GDM1 (cell line): ENCODE measurements around the gene TKT.
"Not testable (repeated sequence)": the region's sequence is repeated elsewhere in the genome, so short reads cannot be mapped to it uniquely, and the experiment has no call there.

Experiments used
- DNase-seq: peaks from one replicate; lab custom pipeline; 2025; lab: John Stamatoyannopoulos, UW

TKT gene

DNA sequence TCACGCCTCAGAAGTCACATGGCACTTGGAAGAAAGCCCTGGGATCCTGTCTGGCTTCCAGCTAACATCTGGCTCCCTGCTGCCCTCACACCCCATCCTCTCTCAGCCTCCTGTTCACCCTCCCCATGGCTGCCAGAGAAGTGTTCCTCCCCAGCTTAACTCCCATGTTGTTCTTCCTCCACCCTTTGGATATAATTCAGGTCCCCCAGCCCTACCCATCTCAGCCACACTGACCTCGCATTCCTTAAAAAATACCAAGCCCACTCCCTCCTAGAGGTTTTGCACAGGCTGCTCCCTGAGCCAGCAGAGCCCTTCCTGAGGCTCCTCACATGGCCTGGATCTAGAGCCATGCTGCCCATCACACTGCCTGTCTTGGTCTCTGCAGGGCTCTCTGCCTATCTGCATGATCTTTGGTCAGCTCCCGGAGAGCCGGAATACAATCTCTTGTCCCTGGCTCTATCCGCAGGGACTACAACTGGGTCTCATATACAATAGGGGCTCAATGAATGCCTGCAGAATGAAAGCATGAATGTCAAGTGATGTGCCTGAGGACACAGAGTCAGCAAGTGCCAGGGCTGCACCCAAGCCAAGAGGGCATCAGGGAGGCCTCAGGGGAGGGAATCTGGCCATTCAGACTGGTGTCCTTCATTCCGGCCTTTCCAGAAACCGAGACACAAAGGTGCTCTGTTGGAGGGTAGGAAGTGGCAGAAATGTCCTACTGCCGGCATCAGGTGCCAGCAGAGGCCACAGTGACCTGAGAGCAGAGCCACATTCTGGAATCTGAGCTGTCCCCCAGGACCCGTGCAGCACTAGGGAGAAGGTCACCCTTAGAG lies 3.8 kb upstream of the TKT start:
- DNase-seq, result no peak

DNA sequence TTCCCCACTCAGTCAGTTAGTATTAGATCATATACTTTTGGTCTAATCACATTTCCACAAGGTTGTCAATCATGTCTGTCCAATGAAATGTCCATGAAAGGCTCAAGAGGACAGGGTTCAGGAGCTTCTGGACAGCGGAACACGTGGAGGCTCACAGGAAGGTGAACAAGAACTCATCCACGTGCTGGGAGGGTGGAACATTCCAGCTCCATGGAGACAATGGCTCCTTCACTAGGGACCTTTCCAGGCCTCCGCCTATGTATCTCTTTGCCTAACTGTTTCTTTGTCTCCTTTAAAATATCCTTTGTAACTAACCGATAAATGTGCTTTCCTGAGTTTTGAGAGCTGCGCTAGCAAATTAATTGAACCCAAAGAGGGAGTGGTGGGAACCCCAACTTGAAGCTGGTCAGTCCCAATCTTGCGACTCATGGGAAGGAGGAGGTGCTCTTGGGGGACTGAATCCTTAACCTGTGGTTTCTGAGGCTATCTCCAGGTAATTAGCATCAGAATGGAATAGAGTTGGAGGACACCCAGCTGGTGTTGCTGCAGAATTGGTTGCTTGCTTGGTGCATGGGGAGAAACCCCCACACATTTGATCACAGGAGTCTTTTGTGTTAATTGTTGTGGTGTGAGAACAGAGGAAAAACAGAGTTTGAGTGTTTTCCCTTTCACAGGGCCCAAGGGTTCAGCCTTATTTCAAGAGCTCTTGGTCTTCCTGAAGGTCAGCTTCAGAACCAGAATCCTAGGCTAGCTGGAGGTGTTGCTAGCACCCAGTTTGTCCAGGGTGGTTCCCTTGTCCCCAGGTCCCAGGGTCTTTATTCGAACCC lies 3.0 kb upstream of the TKT start:
- DNase-seq, result no peak

DNA sequence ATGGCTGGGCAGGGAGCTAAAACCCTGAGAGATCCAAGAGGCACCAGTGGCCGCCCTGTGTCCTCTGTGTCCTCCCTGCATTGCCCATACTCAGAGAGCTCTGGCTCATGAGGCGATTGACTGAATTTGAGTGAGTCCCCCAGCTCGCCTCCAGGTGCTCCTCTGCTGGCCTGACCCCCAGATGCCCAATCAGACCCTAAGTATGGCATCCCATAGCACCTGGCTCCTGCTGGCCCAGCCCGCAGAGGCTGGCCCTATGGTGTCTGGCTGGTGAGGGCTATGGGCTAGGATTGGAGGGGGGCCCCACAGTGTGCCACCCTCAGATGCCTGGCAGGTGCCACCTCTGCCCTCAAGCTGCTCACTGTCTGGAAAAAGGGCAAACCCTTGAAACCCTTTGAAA lies 1.6 kb upstream of the TKT start:
- DNase-seq, result no peak

DNA sequence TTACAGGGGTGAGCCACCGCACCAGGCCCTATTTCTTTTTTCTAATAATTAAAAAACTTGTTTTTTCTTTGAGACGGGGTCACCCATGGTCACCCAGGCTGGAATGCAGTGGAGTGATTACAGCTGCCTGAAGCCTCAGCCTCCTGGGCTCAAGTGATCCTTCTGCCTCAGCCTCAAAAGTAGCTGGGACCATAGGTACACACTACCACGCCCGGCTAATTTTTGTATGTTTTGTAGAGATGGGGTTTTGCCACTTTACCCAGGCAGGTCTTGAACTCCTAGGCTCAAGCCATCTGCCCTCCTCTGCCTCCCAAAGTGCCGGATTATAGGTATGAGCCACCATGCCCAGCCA lies 858 bp upstream of the TKT start:
- no peak for DNase-seq

DNA sequence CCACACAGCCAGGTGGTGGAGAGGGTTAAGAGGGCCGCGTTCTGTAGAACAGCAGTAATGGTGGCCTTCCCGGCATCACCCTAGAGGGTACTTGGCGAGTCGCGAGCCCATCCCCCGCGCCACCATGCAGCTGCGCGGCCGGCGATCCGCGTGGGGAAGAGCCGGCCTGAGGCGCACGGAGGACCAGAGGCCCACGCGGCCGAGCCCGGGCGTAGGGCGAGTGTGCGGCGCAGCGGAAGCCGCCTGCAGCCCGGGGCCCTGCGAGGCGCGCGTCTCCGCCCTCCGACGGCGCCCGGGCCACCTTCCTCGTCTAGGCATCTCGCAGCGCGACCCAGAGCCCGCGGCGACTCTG lies 423 bp downstream of the TKT start:
- no peak for DNase-seq

DNA sequence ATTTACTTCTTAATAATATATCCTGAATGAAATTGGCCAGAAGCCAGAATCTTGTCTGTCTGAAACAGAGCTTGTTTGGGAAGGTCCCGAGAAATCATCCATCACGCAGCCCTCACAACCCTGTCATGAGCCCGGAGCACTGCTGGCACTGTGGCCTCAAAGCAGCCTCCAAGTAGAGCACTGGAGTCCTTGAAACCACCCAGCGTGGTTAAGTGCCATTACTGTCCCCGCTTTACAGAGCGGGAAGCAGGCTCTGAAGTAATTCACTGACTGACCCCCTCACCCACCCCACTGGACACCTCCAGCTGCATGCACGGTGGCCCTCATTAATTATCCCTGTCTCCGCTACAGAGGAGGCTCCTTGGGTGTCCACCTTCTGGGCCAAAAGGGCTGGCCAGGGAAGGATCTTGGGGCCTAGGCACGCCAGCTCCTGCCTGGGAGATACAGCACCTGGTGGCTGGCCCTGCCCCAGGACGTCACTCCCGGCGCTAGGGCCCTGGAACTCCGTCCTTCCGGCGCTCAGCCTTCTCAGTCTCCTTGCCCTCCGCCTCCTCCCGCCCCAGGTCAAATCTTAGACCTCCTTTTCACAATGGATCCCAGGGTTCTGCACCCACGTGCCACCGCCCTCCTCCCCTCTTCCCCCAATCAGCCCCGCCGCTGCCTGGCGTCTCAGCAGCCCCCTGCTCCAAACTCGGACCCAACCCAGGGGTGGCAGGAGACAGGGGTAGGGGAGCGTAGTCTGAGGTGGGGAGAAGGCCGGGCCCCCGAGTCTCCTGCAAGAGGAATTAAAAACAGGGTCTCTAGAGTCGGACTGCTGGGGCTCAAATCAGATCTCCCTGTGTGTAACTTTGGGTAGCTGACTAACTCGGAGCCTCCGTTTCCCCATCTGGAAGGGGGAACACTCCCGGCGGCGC lies 1.1 kb downstream of the TKT start:
- DNase-seq, result peak; percentile 13

DNA sequence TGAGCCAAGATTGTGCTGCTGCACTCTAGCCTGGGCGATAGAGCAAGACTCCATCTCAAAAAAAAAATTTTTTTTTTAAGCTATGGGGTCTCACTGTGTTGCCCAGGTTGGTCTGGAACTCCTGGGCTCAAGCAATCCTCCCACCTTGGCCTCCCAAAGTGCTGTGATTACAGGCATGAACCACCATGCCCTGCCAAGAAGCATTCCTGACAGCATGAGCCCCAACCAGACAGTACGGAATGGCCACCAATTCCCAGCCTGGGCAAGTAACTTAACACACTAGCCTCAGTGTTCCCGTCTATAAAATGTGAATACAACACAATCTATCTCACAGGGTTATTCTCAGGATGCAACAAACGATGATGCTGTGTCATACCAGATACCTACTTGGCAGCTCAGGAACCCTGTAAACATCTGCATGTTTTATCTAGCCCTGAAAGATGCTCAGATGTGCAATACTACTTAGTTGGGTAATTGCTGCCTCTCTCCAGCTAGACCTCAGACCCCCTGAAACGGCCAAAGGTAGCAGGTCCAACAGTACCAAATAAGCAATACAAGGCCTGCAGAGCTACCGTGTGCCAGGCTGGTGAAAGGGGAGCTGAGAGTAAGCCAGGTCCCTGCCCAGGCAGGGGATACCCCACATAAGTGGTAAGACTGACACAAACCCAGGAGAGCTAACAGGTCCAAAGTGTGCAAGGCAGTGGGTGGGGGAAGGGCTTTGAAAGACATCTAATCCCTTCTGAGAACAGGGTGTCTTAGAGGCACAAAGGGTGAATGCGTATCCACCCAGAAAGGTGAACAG lies 1.9 kb downstream of the TKT start:
- no peak for DNase-seq

DNA sequence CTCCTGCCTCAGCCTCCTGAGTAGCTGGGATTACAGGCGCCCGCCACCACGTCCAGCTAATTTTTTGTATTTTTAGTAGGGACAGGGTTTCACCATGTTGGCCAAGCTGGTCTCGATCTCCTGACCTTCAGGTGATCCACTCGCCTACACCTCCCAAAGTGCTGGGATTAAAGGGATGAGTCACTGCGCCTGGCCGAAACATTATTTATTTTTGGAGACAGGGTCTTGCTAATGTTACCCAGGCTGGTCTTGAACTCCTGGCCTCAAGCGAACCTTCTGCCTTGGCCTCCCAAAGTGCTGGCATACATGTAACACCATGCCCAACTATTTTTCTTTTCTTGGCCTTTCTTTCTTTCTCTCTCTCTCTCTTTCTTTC lies 2.9 kb downstream of the TKT start:
- not testable (repeated sequence) for DNase-seq

DNA sequence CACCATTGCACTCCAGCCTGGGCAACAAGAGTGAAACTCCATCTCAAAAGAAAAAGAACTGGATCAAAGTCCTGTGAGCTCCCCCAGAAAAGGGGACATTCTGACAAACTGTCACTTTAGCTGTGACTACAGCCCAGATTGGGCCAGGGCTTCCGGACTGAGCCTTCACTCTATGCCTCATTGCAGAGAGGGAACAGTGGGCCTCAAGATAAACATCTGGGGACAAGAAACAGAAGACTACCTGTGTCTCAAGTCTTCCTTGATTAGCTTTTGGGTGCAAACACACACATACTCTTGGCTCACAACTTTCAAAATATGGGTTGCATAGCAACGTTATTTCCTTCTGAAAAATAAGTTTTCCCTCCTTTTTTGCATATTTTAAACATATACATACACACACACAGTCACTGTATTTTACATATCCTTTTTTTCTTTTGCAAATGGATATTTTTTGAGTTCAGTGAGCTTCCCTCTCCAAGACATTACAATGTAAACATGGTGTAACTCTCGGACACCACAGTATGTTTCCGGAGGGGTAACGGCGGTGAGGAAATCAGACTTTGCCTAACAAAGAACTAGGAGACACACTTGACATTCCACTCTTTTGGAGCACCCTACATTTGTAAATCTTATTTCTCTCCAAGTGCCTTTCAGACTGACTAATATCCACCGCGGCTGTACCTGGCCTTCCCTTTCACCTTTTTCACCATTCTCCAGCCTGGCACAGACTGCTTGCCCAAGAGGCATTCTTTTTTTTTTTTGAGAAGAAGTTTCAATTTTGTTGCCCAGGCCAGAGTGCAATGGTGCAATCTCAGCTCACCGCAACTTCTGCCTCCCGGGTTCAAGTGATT lies 3.5 kb downstream of the TKT start:
- no peak for DNase-seq

DNA sequence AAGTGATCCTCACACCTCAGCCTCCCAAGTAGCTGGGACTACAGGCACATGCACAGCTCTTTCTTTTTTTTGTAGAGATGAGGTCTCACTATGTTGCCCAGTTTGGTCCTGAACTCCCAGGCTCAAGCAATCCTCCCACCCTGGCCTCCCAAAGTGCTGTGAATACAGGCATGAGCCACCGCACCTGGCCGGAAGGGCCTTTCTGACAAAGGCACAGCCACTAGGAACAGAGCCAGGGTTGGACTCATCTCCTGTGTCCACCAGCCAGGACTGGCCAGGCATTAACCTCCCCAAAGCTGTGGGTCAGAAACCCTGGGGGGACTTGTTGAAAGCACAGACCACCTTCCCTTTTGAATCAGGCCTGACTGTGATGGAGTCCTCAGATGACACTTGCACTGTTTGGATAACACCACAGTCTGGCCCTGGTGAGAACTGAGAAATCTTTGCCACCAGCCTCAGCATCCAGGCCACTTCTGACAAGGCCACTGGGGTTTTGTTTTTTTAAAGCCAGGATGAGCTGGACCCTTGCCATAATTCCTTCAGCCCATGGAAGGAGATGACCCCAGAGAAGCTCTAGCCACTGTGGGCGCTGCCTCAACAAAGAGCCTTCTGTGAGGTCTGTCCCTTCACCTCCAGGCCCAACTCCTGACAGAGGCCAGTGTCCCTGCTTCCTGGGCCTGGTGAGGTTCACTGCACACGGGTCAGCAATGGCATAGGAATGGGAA lies 4.8 kb downstream of the TKT start:
- no peak for DNase-seq

DNA sequence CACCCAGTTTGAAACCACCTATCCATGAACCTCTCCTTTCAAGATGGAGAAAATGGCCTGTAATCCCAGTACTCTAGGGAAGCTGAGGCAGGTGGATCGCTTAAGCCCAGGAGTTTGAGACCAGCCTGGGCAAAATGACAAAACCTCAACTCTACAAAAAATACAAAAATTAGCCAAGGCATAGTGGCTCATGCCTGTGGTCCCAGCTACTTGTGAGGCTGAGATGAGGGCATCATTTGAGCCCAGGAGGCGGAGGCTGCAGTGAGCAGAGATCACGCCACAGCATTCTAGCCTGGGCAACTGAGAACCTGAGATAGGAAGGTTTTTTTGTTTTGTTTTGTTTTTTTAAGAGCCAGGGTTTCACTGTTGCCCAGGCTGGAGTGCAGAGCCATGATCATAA lies 5.4 kb downstream of the TKT start:
- DNase-seq, result no peak

DNA sequence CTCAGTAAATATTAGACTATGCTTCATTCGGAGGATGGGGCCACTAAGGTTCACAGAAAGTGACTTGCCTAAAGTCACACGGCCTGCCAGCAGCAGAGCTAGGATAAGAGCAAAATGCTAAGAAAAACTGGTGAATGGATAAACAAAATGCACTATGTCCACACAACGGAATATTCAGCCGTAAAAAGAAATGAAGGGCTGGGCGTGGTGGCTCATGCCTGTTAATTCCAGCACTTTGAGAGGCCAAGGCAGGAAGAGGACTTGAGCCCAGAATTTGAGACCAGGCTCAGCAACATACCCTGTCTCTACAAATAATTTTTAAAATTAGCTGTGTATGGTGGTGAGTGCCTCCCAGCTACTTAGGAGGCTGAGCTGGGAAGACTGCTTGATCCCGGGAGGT lies 7.7 kb downstream of the TKT start:
- DNase-seq, result no peak

DNA sequence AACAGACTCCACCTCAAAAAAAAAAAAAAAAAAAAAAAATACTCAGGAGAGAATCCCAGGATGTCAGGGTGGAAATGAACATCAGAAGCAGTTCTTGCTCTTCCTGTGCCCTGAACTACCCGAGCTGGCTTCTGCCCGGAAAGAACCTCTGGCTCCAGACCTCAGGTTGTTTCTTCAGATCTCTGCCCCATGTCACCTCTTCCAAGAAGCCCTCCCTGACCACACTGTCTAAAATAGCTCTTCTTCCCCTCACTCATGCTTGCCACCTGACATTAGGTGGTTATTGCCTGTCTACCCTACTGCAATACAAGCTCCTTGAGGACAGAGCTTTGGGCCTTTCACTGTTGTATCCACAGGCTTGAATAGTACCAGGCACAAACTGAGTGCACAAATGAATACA lies 8.2 kb downstream of the TKT start:
- DNase-seq, result no peak

DNA sequence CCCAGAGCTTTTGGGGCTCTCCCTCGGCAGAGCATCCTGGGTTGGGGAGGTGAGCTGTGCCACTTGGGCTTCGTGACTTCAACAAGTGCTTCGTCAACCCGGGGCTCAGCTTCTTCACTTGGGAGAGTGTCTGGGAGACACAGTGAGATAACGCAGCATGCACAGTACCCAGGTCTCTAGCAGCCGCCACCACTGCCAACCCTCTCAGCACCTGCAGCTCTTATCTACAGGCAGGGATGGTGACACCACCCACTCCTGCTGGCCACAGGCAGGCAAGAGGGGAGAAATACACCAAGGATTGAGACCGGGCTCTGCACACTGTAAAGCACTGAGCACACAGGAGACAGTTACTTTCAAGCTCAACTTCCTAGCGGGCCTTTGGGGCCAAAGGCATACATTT lies 11.6 kb downstream of the TKT start:
- DNase-seq, result no peak

DNA sequence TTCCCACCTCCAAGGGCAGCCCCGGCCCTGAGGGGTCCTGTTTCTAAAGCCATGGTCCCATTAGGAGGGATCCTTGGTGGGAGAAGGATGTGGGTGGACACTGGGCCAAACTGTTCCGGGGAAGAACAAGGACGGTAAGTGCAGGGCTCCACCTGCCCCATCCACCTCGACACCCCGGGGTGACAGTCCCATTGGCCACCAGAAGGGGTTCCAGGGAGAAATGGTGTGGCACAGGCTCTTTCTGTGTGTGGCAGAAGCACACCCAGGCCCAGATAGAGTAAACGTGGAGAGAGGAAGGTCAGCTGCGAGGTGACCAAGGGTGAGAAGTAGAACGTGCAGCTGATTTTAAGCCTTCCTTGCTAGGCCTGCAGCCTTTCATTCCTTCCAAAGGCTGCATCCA lies 12.0 kb downstream of the TKT start:
- no peak for DNase-seq

DNA sequence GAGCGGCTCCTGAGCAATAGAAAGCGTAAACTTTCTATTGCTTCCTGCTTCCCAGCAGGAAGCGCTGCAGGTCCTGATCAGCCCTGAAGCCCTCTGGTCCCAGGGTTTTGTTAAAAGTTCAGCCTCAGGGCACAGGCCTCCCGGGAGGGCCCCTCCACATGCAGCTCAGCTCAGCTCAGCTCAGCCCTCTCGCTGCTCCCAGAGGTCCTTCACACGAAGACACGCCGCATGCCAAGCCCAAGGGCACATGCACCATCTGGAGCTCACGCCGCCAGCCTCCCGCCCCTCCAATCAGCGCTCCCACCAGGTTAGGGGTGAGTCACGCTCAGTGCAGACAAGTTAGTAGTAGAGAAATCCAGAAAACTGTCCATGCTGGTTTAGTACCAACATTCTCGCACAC lies 12.7 kb downstream of the TKT start:
- no peak for DNase-seq

DNA sequence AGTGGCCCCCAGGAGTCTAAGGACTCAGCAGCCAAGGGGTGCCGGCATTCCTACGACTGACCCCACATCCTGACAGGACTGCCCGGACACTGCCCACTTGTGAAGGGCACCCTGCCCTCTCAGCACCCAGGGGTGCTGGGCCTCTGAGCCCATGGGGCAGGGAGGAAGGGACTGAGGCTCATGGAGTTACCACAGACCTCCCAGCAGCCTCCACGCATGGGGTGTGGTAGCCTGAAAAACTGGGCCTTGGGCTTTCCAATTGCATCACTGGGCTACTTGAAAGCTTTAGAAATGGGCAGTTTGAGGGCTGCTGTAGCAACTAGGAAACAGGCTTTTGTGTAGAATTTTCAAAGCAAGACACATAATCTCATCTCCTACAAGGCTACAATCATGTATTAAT lies 13.2 kb downstream of the TKT start:
- no peak for DNase-seq

DNA sequence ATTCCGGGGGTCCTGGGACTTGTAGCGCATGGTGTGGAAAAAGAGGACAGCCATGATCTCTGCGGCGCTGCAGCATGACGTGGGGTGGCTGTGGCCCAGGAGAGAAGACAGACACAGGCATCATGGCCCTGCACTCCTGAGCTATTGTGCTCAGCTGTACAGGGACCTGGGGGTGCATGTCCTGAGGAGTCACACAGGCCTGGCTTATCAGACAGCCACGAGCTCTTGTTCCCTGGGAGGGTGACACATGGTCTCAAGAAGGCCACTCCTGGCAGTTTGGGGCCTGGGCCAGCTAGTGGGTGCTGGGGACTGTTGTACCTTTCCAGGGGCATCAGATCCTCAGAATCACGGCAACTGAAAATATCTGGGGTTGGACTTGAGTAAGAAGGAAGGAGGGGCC lies 13.7 kb downstream of the TKT start:
- DNase-seq, result no peak

DNA sequence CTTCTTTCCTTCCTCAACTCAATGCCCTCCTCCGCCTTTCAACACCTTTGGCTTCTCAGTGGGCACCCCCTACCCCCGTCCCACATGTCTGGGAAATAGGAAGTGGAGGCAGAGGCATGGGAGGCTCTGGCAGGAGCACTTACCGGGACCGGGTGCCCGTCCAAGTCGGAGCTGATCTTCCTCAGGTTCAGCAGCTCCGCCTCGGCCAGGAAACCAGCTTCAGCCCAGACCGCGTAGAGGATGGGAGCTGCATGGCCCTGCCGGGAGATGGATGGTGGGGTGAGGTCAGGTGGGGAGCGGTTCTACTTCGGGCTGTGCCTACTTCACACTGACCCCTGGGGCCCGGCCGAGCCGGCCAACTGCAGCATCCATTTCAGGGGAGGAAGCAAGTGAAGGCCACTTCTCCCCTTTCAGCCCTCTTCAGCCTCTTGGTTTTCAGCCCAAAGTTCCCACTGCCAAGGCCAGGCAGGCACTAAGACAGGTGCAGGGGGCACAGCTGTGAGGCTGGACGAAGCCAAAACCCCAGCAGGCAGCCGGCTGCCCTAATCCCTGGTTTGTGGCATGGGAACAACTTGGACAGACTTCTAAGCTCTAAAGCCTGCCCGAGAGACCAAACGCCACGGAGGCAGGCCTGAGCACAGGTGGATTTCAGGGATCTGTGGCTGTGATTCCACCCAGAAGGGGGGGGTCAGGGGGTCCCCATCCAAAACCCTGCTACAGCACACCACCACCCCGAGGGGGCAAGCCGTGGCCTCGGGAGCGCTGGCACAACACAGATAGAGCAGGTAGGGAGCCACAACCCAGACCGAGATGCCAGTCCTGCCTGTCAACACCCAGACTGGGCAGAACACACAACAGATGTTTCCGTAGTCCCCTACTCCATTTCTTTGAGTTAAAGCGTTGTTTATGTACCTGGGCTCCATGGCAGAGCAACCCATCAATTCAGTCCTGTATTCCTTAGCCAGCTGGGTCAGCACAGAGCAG lies 14.5 kb downstream of the TKT start:
- DNase-seq, result no peak
